NCI-H2107 treated with DMSO at 0.1 percent for 48 hours (cell line): Measurements from ENCODE around the gene PPP1R37.
A peak's percentile ranks its signal among the peaks of the same experiment; 100 is the strongest.
"Not testable (repeated sequence)": the region's sequence is repeated elsewhere in the genome, so short reads cannot be mapped to it uniquely, and the experiment has no call there.

Experiments
- DNase-seq: peaks from one replicate; lab custom pipeline; 2025; ENCODE audit not compliant: unreplicated experiment; lab: John Stamatoyannopoulos, UW

PPP1R37 gene

DNA sequence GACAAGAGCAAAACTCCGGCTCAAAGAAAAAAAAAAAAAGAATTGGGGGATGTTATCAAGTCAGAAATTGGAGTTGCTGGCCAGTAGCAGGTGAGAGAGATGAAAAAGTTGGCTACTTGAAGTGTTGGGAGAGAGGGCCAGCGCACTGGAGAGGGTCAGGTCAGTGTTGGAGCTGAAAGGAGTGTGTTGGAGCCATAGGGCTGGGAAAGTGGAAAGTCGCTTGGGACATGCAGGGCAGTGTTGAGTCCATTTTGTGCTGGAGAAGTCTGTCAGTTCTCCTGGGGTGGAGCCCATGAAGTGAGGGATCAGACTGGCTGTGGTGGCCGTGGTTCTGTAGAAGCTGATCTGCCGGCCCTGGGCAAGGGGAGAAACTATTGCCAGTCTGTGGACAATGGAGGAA, 1.7 kb downstream of the PPP1R37 start:
- no peak for DNase-seq

DNA sequence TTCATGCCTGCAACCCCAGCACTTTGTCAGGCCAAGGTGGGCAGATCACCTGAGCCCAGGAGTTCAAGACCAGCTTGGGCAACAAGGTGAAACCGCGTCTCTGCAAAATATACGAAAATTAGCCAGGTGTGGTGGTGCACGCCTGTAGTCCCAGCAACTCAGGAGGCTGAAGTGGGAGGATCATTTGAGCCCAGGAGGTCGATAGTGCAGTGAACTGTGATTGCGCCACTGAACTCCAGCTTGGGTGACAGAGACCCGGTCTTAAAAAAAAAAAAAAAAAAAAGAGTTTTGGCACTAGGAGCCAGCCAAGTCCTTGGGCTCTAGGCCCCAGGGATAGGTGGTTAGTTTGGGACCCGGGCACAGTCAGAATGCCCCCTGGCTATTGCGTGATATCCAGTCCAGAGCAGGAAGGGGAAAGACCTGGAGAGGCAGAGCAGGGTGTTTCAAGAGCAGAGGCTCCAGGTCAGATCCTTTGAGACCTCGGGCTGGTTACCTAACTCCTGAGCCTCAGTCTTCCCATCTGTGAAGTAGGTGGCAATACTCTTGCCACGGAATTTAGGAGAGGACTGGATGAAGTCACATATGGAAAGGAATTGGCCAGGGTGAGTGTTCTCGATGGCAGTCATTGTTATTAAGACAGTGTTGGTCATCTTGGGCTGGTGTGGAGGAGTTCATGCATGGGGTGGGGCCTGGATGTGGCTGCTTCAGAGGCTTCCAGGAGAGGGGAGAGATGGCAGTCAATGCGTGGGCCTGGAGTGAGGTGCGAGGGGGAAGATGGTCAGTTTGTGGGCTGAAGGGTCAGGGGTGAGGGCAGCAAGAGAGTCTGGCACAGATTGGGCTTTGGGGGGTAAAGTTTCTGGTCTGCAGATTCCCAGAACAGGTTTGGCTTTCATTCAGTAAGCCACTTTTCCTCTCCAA, 2.8 kb downstream of the PPP1R37 start:
- DNase-seq = no peak

GRCh38 chr19:45096700-45097099, 3.7 kb downstream of the PPP1R37 start:
- DNase-seq = no peak

GRCh38 chr19:45097450-45097775, 4.4 kb downstream of the PPP1R37 start:
- no peak for DNase-seq

DNA sequence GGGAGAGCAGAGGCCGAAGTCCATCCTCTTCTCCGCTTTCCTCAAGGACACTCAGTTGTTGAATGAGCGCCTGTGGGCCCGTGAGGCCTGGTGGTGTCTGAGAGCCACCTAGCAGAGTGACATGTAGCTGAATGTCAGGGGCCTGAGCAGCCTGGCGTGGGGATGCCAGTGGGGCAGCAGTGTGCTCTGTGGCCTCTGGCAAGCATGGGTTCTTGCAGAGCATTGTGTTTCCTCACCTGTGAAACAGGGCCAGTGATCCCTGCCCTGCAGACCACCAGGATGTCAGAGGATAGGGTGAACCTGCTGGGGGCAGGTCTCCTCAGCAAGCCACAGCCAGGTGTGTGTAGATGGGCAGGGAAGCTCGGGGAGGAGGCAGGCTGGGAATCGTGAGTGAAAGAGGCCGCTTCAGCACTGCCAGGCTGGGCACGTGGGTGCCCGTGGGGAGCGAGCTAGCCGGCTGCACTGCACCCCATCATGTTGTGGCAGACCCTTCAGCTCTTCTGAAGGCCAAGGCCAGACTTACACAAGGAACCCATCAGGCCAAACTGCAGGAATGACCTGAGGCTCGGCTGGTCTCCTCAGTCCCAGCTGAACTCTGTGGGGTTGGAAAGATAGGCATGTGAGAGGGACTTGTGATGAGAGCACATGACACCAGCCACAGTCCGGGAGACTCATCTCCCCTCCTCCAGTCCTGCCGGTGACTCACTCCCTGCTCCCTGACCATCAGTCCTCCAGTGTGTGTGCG, 5.0 kb downstream of the PPP1R37 start:
- DNase-seq = no peak

GRCh38 chr19:45098521-45099466, 5.8 kb downstream of the PPP1R37 start:
- DNase-seq = peak; percentile 70

DNA sequence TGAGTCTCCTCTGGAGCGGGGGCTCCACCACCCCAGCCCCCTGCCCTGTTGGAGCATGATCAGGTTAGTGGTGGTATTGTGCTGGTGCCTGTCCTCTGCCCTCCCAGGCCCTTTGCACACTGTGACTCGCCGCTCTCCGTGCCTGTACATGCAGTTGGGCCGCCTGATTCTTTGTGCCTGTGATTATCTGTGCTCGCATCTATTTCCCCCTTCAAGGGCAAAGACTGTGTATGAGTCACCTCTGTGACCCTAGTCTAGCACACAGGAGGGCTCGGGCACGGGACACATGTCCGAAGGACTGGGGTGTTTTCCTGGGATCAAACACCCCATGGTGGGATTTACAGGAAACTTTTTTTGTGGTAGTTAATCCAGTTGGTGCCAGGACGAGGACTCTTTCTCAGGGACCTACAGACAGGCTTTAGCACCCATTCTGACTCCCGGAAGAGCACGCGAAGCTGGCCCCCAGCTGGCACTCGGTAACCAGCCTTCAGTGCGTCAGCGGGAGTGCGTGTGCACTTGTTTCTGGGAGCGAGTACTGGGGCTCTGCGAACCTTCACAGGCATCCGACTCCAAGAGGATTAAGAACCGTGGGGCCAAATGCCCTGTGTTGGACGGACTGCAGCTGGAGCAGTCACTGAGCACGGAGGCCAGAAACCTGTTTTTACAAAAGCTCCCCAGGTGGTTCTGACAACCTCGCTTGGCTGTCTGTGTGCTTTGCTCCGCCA, 6.7 kb downstream of the PPP1R37 start:
- no peak for DNase-seq

DNA sequence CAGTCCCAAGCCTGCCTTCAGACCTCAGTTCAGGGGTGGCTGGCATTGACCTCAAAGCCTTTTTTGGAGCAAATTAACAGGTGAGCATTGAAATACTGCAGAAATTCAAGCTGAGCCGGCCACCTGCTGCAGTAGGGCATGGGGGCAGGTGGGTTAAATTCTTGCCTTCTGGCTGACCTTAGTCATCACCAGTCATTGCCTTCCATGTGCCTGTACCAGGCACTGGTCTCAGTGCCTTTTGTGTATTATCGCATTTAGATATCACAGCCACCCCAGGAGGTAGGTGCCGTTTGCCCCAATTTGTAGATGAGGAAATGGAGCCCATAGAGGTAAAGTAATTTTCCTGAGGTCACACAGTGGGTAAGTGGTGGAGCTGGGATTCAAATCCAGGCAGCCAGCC, 7.2 kb downstream of the PPP1R37 start:
- DNase-seq = no peak

DNA sequence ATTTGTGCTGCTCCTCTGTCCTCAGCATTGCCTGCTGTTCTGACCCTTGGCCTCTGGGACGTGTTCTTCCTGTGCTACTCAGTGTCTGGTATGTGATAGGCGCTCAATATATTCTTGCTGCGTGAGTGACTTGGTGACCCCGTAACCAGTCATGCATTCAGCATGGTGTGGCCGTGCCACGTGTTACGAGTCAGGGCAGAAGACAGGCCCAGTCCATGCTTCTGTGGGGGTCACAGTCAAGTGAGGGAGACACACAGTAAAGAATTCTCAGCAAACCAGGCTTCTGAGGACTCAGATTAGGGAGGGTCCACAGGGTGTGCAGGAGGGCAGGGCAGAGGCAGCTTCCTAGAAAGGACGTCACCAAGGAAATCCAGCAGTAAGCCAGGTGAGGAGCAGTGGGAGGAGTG, 7.9 kb downstream of the PPP1R37 start:
- no peak for DNase-seq

GRCh38 chr19:45101806-45102205, 8.8 kb downstream of the PPP1R37 start:
- no peak for DNase-seq

DNA sequence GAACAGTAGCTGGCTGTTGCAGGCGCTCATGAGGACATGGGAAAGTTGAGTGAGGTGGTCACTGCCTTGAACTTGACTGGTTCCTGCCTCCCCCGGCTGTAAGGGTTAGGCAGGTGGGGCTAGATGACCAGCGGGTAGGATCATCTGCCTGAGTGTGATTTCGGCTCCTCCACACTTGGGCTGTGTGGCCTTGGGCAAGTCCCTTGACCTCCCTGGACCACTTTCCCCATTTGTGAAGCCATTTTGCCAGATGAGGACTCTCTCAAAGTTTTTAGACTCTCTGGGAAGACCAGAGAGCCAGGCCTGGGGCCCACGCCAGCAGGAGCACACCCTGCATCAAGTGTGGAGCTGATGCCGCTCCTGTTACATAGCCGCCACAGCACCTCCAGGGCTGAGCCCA, 9.5 kb downstream of the PPP1R37 start:
- no peak for DNase-seq

- peak; percentile 48 for DNase-seq
Measured at GRCh38 chr19:45103156-45103507, 10.2 kb downstream of the PPP1R37 start.

GRCh38 chr19:45103508-45104319, 10.7 kb downstream of the PPP1R37 start:
- DNase-seq = peak; percentile 90

DNA sequence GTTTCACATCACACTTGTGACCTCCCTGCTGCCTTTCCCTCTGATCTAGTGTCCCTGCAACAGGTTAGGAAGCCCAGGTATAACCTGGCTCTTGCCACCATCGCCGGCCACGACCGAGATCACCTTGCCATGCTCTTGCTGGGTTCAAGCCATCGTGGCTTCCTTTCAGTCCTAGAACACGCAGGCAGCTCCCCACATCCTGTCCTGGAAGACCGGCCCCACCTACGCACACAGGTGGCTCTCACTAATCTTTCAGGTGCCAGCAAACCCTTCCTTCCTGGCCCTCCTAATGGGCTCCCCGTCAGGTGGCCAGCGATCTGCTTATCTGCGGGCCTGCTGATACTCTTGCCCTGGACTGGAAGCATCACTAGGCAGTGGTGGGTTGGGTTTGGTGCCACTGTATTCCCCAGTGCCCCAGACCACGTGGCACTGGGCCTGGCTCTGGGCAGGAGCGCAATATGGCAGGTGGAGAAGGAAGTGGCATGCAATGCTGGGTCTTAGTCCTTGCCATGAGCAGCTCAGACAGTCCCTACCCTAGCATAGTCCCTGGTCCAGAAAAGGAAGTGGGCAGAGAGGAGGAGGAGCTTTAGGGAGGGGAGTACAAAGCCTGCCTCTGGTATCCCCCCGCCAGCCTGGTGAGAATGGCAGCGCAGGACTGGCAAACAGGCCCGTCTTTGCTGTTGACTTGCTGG, 11.8 kb downstream of the PPP1R37 start:
- DNase-seq = no peak

DNA sequence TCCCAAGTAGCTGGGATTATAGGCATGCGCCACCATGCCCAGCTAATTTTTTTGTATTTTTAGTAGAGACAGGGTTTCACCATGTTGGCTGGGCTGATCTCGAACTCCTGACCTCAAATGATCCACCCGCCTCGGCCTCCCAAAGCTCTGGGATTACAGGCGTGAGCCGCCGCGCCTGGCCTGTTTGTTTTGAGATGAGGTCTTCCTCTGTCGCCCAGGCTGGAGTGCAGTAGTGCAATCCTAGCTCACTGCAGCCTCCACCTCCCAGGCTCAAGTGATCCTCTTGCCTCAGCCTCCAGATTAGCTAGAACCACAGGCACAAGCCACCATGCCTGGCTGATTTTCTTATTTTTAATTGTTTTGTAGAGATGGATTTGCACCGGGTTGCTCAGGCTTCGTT, 13.4 kb downstream of the PPP1R37 start:
- DNase-seq = not testable (repeated sequence)

DNA sequence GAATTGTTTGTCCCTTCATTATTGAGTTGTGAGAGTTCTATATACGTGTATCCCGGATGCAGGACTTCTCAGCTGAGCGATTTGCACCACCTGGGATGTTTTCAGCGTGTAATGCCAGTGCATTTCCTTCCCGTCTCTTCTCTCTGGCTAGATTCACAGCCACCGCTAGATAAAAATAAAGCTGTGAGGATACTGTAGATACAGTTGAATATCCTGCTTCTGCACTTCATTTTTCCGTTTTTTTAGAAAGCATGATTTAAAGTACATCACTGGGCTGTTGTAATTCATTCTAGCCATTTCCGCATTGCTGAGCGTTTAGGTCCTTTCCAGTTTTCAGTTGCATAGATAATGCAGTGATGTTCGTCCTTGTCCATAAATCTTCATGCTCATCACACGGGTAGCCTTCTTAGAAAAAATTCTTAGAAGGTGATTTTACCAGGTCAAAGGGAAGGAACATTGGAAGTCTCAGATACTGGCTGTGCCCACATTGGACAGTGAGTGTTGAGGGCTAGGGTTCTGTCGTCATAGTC, 14.7 kb downstream of the PPP1R37 start:
- no peak for DNase-seq

DNA sequence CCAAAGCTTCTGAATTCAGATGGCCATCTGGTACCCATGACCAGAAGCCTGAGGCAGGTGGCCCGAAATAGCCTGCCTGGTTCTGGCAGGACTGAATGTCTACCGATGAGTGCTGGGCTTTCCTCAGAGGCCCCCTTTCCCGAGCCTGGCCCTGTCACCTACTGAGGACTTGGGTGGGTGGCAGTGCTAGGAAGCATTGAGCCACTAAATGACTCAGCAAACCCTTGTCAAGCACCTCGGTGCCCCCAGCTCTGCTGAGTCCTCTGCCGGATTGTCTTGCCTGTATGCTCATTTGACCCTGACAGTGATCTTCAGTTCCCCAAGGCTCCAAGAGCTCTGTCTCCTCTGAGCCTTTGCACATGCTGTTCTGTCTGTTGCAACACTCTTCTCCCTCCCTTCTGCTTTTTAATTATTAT, 17.9 kb downstream of the PPP1R37 start:
- no peak for DNase-seq

DNA sequence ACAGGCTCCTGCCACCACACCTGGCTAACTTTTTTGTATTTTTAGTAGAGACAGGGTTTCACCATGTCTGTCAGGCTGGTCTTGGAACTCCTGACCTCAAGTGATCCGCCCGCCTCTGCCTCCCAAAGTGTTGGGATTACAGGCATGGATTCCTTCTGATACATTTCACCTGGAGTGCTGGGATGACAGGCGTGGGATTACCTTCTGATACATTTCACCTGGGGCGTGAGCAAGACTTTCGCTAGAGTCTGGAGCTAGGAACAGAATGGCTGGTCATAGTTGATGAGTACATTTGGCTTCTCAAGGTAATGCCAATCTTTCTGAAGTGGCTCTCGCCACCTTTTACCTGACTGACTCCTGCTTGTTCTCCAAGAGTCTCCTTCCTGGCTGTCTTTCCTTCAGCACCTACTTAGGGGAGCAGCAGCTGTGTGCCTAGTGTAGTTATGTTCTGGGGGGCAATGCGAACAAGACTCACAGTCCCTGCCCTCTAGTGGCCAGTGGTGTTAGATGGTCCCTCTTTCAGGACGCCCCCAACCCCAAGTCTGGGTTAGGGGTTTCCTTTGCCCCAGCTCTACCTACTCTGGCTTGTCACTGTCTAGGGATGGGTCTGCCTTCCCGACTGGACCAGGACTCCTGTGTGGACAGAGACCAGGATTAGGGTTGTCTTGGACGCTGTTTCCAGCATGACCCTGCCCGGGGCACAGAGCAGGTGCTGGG, 19.3 kb downstream of the PPP1R37 start:
- DNase-seq = no peak
